Dendritic cell treated with granulocyte-macrophage colony-stimulating factor and Interleukin-4, amounts not matched to agents 40 ng/mL and 50 ng/mL, for 4 days (primary cell): ENCODE data around the gene MTRF1L.

Experiments used
- H3K27ac Mint-ChIP-seq: one replicate; pipeline ENCODE4 v1.8.0; 2022; ENCODE audit warnings: mild to moderate bottlenecking, mixed read lengths
- H3K27me3 Mint-ChIP-seq: one replicate; pipeline ENCODE4 v1.8.0; 2022; ENCODE audit warnings: mild to moderate bottlenecking, mixed read lengths
- H3K36me3 Mint-ChIP-seq: one replicate; pipeline ENCODE4 v1.8.0; 2022; ENCODE audit warnings: low read depth, mixed read lengths
- H3K4me1 Mint-ChIP-seq: one replicate; pipeline ENCODE4 v1.8.0; 2022; ENCODE audit warnings: low read depth, mixed read lengths
- H3K4me3 Mint-ChIP-seq: one replicate; pipeline ENCODE4 v1.8.0; 2022; ENCODE audit warnings: mild to moderate bottlenecking, moderate library complexity, mixed read lengths
- H3K9me3 Mint-ChIP-seq: one replicate; pipeline ENCODE4 v1.8.0; 2022; ENCODE audit warnings: mixed read lengths
- intact Hi-C: fragments of 100-400 bp; cut with micrococcal nuclease; formaldehyde crosslinking; loops from one replicate; pipeline ENCODE4 v1.15.0; 2022

The MTRF1L gene

GRCh38 chr6:152943260-152943897 lies 59.1 kb downstream of the MTRF1L start:
- H3K27ac Mint-ChIP-seq: no peak overlapping the region
- intact Hi-C loops: no loop called here
- H3K27me3 Mint-ChIP-seq: peaks cover 4% of the 10 kb centered on the region
- H3K4me3 Mint-ChIP-seq: no peak overlapping the region
- peaks cover 7% of the 10 kb centered on the region for H3K4me1 Mint-ChIP-seq
- no peaks in the 10 kb centered on the region for H3K36me3 Mint-ChIP-seq
- no peaks in the 10 kb centered on the region for H3K9me3 Mint-ChIP-seq

- Mint-ChIP-seq H3K27me3 (peaks cover 4% of the 10 kb centered on the region), H3K4me1 (no peaks in the 10 kb centered on the region), H3K27ac (no peak overlapping the region), H3K9me3 (no peaks in the 10 kb centered on the region), H3K36me3 (no peaks in the 10 kb centered on the region), H3K4me3 (no peak overlapping the region)
- intact Hi-C loops: no loop called here
Measured at GRCh38 chr6:152942319-152942869, 60.1 kb downstream of the MTRF1L start.

- Mint-ChIP-seq H3K27ac (no peak overlapping the region), H3K4me3 (no peak overlapping the region), H3K27me3 (peaks cover 4% of the 10 kb centered on the region), H3K4me1 (no peaks in the 10 kb centered on the region), H3K36me3 (no peaks in the 10 kb centered on the region), H3K9me3 (no peaks in the 10 kb centered on the region)
- intact Hi-C loops: no loop called here
Measured at GRCh38 chr6:152941746-152942145, 60.8 kb downstream of the MTRF1L start.
